ENCODE measurements around the gene TARBP1.
"Not testable (repeated sequence)": the region's sequence is repeated elsewhere in the genome, so short reads cannot be mapped to it uniquely, and the experiment has no call there.

TARBP1 gene

DNA sequence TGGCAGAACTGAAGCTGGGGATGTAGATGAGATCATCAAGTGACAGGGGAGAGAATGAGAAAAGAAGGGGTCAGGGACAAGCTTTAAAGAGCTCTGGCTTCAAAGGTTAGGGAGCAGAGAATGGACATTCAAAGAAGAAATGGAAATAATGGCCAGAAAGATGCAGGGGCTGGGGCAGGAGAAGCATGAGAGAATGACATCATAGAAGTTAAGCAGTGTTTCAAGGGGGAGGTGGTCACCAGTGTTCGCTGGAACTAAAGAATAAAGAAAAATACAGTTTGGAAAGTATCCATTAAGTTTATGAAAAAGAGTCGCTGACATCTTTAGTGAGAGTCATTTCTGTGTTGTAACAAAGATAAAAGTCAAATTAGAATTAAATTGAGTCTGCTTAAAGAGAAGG is 44.3 kb downstream of the TARBP1 start:
- DNase-seq (ENCODE audit: low spot score) = no peak

DNA sequence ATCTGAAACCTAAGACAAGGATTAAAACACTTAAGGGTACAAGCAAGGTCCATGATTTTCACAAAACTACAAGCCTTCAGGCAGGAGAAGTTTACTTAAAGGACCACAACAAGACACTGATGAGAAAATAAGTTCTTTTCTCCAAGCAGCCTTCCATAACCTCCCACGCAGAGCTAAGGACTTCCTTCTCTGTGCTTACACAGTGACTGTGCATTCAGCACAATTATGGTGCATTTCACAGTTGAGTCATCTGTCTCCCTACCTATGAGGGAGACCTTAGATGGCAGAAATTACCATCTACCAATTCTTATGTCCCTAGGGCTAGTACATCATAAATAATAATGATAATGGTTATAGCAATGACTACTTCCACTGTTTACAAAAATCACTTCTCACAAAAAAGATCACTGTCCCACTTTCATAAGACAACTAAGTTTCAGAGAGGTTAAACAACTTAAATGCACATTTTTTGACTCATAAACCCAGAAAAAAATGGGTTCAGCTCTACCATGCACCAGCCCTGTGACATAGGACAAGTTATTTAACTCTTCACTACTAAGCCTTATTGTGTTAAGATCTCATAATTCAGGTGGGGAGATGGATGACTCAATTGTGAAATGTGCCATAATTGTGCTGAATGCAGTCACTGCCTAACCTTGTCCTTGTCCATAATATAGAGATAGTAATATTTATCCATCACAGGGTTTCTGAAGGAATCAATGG is 45.3 kb downstream of the TARBP1 start:
- DNase-seq (ENCODE audit: low spot score) = no peak

DNA sequence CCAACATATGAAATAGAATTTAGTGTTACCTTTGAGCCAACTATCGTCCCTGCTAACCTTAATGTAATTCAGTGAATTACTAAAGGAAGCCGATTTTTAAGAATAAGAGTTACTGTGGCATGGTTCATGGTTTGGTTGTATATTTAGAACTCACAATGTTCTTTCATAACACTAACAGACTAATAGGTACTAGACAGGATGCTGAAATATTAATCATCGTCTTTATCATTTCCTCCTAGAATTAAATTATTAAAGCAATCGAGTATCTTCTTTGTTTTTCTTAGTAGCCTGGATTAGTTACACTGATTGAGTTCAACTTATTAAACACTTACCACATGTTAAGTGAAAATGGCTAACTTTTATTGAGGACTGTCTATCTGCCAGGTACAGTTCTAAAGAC is 47.7 kb downstream of the TARBP1 start:
- DNase-seq (ENCODE audit: low spot score) = no peak

GRCh38 chr1:234430691-234431090 is 48.3 kb downstream of the TARBP1 start:
- no peak for DNase-seq (ENCODE audit: low spot score)

- DNase-seq (ENCODE audit: low spot score) = no peak
Observed at GRCh38 chr1:234429434-234429806, 49.6 kb downstream of the TARBP1 start.

GRCh38 chr1:234427950-234428646 is 50.9 kb downstream of the TARBP1 start:
- DNase-seq (ENCODE audit: low spot score) = no peak

DNA sequence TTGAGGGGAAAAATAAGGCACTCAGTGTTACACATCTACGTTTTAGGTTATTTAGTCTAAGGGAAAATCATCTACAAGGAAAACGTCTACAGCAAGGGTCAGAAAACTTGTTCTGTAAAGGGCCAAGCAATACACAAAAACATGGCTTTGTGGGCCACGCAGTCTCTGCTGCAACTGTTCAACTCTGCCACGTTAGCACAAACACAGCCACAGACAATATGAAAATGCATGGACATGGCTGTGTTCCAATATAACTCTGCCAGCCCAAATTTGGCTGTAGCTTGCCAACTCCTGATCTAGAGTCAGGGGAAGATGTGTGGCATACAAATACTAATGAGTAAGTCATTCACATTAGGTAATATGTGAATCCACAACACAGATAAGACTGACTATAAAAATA is 65.0 kb downstream of the TARBP1 start:
- DNase-seq (ENCODE audit: low spot score) = no peak

- no peak for DNase-seq (ENCODE audit: low spot score)
Observed at GRCh38 chr1:234413485-234413884, 65.5 kb downstream of the TARBP1 start.

DNA sequence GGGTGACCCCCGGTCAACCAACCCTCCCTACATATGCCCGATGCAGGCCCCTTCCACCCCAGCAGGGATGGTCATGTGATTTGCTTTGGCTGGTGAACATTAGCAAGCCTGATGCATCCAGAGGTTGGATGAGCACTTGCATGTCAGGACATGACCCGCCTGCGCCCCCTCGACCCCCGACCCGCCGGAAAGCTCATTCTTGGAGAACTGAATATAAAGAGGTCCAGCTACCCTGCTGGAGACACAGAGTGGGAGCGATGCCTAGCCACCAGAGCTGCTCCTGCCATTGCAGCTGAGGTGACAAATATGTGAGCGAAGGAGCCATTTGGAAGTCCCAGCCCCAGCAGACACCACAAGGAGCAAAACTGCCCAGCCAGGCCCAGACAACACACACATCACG is 66.1 kb downstream of the TARBP1 start:
- no peak for DNase-seq (ENCODE audit: low spot score)

- peak; percentile 60 for DNase-seq (ENCODE audit: low spot score)
Observed at GRCh38 chr1:234409328-234409727, 69.7 kb downstream of the TARBP1 start.

- peak; percentile 80 for DNase-seq (ENCODE audit: low spot score)
Observed at GRCh38 chr1:234408757-234409156, 70.2 kb downstream of the TARBP1 start.

GRCh38 chr1:234406871-234407270 is 72.1 kb downstream of the TARBP1 start:
- DNase-seq (ENCODE audit: low spot score) = no peak

DNA sequence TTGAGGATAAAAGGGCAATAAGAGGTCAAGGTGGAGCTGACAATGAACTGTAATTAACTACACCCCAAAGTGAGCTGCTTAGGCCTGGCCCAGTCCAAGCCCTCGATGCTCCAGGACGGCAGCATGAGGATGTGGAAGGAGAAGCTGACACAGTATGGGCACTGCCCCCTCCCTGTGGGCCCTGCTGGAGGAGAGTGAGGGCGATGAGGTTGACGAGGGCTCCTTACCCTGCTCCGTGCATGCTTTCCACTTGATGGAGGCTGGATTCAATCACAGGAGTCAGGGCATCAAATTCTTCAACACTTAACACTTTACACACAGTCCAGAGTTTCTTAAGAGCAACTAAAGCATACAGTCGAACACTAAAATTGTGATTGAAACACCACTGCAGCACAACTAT is 73.3 kb downstream of the TARBP1 start:
- DNase-seq (ENCODE audit: low spot score) = no peak

- no peak for DNase-seq (ENCODE audit: low spot score)
Observed at GRCh38 chr1:234402939-234403338, 76.0 kb downstream of the TARBP1 start.

DNA sequence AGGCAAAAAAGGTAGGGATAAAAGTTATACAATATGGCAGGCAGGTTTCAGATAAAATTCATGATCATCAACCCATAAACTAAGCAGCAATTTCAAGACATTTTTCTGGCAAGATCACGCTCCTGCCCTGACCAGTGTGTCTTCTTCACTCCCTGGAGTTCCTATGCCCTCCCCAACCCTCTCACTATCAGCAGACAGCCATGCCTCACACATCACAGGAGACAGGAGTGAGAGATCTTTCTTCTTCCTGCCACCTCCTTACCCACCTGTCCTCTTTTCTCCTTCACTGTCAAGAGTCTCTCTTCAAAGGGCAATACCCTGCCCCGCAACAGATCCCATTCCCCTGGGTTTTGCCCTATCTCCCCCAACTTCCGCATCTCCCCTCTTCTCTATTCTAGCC is 77.3 kb downstream of the TARBP1 start:
- no peak for DNase-seq (ENCODE audit: low spot score)

- peak; percentile 26 for DNase-seq (ENCODE audit: low spot score)
Observed at GRCh38 chr1:234400773-234401172, 78.2 kb downstream of the TARBP1 start.

GRCh38 chr1:234399515-234399914 is 79.5 kb downstream of the TARBP1 start:
- DNase-seq (ENCODE audit: low spot score) = not testable (repeated sequence)

- DNase-seq (ENCODE audit: low spot score) = no peak
Observed at GRCh38 chr1:234398849-234399381, 80.1 kb downstream of the TARBP1 start.

DNA sequence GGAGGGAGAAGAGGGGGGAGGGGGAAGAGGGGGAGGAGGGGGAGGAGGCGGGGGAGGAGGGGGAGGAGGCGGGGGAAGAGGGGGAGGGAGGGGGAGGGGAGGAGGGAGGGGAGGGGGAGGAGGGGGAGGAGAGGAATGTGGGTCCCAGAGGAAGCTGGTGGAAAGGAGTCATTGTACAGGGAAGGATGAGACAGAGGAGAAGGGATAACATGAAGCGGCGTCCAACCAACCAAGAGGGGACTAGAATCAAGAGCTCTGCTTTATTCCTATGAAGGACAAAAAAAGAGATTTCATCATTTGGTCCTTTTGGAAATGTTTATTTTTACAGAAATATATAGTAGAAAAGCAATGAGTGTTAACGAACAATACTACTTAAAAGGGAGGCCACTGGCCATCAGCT is 81.2 kb downstream of the TARBP1 start:
- no peak for DNase-seq (ENCODE audit: low spot score)

DNA sequence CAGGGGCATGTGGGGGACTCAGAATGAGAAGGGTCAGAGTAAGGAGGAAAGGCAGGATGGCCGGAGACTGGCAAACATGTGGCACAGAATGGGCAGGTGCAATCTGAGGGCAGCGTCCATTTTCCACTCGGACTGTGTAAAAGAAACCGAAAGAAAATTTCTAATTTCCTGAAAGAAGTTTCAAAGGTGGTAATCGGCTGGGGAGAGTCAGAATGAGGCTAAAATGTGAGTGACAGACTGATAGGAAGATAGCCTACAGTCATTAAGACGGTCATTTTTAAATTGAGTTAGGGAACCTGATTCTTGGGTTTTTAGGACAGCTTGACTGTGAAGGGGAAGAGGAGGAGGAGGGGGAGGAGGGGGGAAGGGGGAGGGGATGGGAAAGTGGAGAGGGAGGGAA is 82.1 kb downstream of the TARBP1 start:
- no peak for DNase-seq (ENCODE audit: low spot score)

GRCh38 chr1:234396092-234396491 is 82.9 kb downstream of the TARBP1 start:
- DNase-seq (ENCODE audit: low spot score) = no peak

- DNase-seq (ENCODE audit: low spot score) = no peak
Observed at GRCh38 chr1:234395297-234395696, 83.7 kb downstream of the TARBP1 start.

DNA sequence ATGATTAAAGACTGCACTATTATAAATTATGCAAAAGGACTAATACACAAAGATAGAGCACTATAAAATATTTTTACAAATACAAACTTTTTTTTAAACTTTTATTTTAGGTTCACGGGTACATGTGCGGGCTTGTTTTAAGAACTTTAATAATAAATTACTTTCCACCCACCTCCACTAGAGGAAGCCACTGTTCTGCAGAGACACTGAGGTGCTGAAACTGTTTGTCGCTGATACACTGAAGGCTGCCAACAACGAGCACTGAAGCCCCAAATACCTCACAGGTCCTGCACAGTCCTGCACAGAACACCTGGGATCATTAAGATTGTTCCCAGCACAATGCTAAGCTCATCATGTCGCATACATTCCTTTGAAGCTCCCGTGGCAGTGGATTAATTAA is 85.8 kb downstream of the TARBP1 start:
- DNase-seq (ENCODE audit: low spot score) = peak; percentile 27

- no peak for DNase-seq (ENCODE audit: low spot score)
Observed at GRCh38 chr1:234388094-234388493, 90.9 kb downstream of the TARBP1 start.
